ENCODE data around the gene TIMD4. TPM values are rescaled to one million over a fixed set of nuclear protein-coding genes. Genes with fewer than 3 reads are reported as not detected.

TIMD4 gene
- total RNA-seq, 3 donors from 2014 or later (not counting 1 experiment from before 2014, with no cell fraction given): 2.6 to 3.6 (median 3.0) TPM

DNA sequence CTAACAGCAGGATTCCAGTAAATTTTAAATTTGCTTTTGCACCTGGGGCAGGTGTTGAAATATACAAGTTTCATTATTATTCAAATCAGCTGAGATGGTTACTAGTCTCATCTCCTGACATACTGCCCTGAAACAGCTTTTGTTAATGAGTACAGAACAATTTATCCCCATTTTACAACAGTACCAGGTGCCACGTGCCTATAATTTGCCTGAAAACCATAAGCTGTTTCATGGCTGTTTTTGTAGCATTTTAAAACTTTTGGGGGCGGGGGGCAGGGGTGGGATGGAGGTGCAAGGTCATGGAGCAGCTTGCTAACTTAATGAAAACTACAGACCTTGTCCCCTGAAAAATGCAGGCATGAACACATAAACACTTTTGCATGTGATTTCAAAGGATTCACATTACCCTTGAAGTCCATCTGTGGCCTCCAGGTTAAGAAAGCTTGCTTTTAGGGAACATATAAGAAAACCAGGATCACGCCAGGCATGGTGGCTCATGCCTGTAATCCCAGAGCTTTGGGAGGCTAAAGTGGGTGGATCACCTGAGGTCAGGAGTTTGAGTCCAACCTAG lies 42.1 kb downstream of the TIMD4 start:
- intact Hi-C loops (cut with micrococcal nuclease): loop anchor here (2.0 to 10.0 kb wide), 3 partner anchors 104 to 1306 kb away; partner anchors contain the start of gene HAVCR2

DNA sequence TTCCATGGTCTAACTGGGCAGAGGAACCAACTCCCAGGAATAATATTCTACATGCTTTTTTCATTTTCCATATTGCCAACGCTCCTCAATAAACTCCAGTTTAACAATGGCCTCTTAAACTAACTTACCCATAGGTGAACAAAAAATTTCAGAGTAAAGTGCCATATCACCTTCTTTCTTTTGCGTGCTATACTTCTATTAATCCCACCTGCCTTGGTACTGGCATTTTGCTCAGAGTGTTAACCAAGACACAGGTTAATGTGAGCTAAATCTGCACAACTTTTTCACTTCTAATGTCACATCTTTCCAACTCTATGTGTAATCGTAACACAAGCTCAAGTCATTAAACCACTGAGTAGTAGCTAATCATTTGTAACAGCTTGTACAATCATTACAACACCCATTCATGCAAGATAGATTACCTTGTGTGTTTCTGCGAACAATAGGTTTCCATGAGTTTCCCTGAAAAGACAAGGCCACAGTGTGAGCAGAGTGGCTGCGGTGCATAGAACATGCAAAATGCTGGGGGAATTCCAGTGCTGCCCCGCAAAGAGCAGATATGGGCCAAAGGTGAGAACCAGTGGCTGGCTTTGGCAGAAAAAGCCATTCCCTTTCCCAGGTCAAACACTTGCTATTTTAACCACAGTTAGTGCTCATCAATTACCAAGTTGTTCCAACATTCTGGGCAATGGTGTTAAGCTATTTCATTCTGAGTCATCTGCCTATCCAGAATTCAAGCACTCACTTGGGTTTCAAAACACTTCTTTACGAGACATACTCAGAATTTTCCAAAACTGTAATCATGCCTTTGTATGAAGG lies 42.8 kb downstream of the TIMD4 start:
- Mint-ChIP-seq H3K4me3 (no peak overlapping the region), H3K27ac (peak overlapping the region; percentile 79 to 82), H3K36me3 (no peaks in the 10 kb centered on the region), H3K9me3 (peaks cover 0 to 3% of the 10 kb centered on the region in 2 donors), H3K4me1 (peaks cover 67 to 73% of the 10 kb centered on the region in 2 donors), H3K27me3 (ENCODE audit: low read depth in 2 of 2) (no peaks in the 10 kb centered on the region)
- peaks cover 22% of the 10 kb centered on the region for H3K4me1 ChIP-seq (ENCODE audit: control insufficient read depth, insufficient read depth, low read length)
- 54% methylated on average over 7 of the region's 7 CpGs for WGBS (ENCODE audit: insufficient coverage)
- no peaks in the 10 kb centered on the region for H3K9me3 ChIP-seq (ENCODE audit: control insufficient read depth, insufficient read depth, low read length)
- no peak overlapping the region for H3K4me3 ChIP-seq (ENCODE audit: low read length)
- ATAC-seq: peak; percentile 70 to 88 (median 77)
- TF ChIP-seq, protein P1, sequence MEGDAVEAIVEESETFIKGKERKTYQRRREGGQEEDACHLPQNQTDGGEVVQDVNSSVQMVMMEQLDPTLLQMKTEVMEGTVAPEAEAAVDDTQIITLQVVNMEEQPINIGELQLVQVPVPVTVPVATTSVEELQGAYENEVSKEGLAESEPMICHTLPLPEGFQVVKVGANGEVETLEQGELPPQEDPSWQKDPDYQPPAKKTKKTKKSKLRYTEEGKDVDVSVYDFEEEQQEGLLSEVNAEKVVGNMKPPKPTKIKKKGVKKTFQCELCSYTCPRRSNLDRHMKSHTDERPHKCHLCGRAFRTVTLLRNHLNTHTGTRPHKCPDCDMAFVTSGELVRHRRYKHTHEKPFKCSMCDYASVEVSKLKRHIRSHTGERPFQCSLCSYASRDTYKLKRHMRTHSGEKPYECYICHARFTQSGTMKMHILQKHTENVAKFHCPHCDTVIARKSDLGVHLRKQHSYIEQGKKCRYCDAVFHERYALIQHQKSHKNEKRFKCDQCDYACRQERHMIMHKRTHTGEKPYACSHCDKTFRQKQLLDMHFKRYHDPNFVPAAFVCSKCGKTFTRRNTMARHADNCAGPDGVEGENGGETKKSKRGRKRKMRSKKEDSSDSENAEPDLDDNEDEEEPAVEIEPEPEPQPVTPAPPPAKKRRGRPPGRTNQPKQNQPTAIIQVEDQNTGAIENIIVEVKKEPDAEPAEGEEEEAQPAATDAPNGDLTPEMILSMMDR (IDR thresholded peaks at IDR 0.05): no peak
- no peaks in the 10 kb centered on the region for H3K27me3 ChIP-seq (ENCODE audit: control insufficient read depth, insufficient read depth, low read length)
- H3K27ac ChIP-seq (ENCODE audit: low read length): peak overlapping the region; percentile 44
- intact Hi-C loops (cut with micrococcal nuclease): loop anchor here (2.0 to 10.0 kb wide), 3 partner anchors 105 to 1305 kb away; partner anchors contain the start of gene HAVCR2
- H3K36me3 ChIP-seq (ENCODE audit: control insufficient read depth, insufficient read depth, low read length): no peaks in the 10 kb centered on the region
- peak; percentile 51 to 60 for DNase-seq

More for the DNA sequence above, 42.1 kb downstream of the TIMD4 start:
- DNase-seq (no peak), ATAC-seq (peak in 2 of 3 donors; percentile 7 to 14)
- 80% methylated on average over 3 of the region's 3 CpGs for WGBS (ENCODE audit: insufficient coverage)
- H3K4me1 Mint-ChIP-seq: peaks cover 61 to 66% of the 10 kb centered on the region in 2 donors
- H3K9me3 Mint-ChIP-seq: peaks cover 0 to 3% of the 10 kb centered on the region in 2 donors
- peak overlapping the region; percentile 79 to 82 for H3K27ac Mint-ChIP-seq
- no peaks in the 10 kb centered on the region for H3K36me3 ChIP-seq (ENCODE audit: control insufficient read depth, insufficient read depth, low read length)
- TF ChIP-seq, protein P1 (IDR thresholded peaks at IDR 0.05): no peak
- H3K36me3 Mint-ChIP-seq: no peaks in the 10 kb centered on the region
- peaks cover 21% of the 10 kb centered on the region for H3K4me1 ChIP-seq (ENCODE audit: control insufficient read depth, insufficient read depth, low read length)
- peak overlapping the region; percentile 44 for H3K27ac ChIP-seq (ENCODE audit: low read length)
- H3K9me3 ChIP-seq (ENCODE audit: control insufficient read depth, insufficient read depth, low read length): no peaks in the 10 kb centered on the region
- H3K4me3 Mint-ChIP-seq: peak overlapping the region; percentile 6
- no peak overlapping the region for H3K4me3 ChIP-seq (ENCODE audit: low read length)
- H3K27me3 Mint-ChIP-seq (ENCODE audit: low read depth in 2 of 2): no peaks in the 10 kb centered on the region
- no peaks in the 10 kb centered on the region for H3K27me3 ChIP-seq (ENCODE audit: control insufficient read depth, insufficient read depth, low read length)

DNA sequence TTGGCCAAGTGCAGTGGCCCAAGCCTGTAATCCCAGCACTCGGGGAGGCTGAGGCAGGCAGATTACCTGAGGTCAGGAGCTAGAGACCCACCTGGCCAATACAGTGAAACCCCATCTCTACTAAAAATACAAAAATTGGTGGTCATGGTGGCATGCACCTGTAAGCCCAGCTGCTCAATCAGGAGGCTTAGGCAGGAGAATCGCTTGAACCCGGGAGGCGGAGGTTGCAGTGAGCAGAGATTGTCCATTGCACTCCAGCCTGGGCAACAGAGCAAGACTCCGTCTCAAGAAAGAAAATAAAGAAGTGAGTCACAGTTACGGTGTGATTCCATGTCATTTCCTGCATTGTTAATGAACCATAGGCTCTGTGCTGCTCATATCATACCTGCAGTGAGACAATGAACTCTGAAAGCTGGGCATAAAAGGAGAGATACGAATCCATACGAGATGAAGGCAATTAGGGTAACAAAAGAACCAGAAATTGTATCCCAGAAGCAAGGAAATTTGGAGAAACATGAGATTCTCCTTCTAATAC lies 44.6 kb downstream of the TIMD4 start:
- no peaks in the 10 kb centered on the region for H3K9me3 ChIP-seq (ENCODE audit: control insufficient read depth, insufficient read depth, low read length)
- peak overlapping the region; percentile 79 to 82 for H3K27ac Mint-ChIP-seq

More for the DNA sequence above, 44.6 kb downstream of the TIMD4 start:
- intact Hi-C loops (cut with micrococcal nuclease): no loop called here
- Histone ChIP-seq H3K27me3 (ENCODE audit: control insufficient read depth, insufficient read depth, low read length) (no peaks in the 10 kb centered on the region), H3K4me3 (ENCODE audit: low read length) (no peak overlapping the region), H3K4me1 (ENCODE audit: control insufficient read depth, insufficient read depth, low read length) (peaks cover 41% of the 10 kb centered on the region), H3K36me3 (ENCODE audit: control insufficient read depth, insufficient read depth, low read length) (no peaks in the 10 kb centered on the region), H3K27ac (ENCODE audit: low read length) (no peak overlapping the region)
- Mint-ChIP-seq H3K4me1 (peaks cover 72 to 81% of the 10 kb centered on the region in 2 donors), H3K27me3 (ENCODE audit: low read depth in 2 of 2) (no peaks in the 10 kb centered on the region), H3K36me3 (no peaks in the 10 kb centered on the region), H3K4me3 (no peak overlapping the region), H3K9me3 (peaks cover 0 to 3% of the 10 kb centered on the region in 2 donors)
- 79% methylated on average over 8 of the region's 8 CpGs for WGBS (ENCODE audit: insufficient coverage)
- ATAC-seq: no peak
- DNase-seq: no peak
- TF ChIP-seq, protein P1 (IDR thresholded peaks at IDR 0.05): no peak
